HG02870 (cell line): Measurements from ENCODE around the gene MIOX.

Experiments
- ATAC-seq: cut with Tn5 transposase; IDR thresholded peaks from one replicate; pipeline ENCODE4 v1.9.1; 2021; ENCODE audit warnings: mild to moderate bottlenecking, moderate library complexity; ENCODE audit not compliant: unreplicated experiment

MIOX gene

DNA sequence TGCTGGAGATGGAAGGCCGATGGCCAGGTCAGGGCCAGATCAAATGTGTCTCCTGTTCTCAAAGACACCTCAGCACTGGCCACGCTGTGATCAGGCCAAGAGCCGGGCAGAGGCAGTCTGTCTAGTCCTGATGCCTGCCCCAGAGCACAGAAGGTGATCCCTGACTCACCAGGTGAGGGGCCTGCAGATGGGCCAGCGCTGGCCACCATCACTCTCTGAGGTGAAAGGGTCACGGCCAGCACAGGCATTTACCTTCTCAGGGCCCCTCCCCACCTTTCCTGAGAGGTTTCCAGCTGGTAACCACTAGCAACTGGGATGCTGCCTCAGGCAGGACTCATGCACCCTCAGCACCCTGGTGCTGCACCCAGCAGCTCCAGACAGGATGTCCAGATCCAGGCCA lies 14.7 kb upstream of the MIOX start:
- no peak for ATAC-seq

DNA sequence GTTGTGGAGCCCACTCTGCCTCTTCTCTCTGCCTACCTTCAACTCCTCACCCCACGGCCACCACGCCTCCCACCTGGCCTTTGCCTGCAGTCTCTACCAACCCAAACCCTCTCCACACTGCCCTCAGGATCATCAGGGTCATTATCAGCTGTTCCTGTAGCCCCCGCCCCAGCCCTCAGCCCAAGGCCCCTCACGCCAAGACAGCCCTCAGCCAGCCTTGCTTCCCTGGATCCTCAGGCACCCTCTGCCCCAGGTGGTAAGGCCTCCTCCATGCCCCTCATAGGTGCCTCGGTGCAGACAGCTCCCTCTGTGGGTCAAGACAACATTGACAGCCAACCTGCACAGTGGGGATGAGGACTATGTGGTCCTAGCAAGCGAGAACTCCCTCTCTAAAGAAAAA lies 13.6 kb upstream of the MIOX start:
- no peak for ATAC-seq

DNA sequence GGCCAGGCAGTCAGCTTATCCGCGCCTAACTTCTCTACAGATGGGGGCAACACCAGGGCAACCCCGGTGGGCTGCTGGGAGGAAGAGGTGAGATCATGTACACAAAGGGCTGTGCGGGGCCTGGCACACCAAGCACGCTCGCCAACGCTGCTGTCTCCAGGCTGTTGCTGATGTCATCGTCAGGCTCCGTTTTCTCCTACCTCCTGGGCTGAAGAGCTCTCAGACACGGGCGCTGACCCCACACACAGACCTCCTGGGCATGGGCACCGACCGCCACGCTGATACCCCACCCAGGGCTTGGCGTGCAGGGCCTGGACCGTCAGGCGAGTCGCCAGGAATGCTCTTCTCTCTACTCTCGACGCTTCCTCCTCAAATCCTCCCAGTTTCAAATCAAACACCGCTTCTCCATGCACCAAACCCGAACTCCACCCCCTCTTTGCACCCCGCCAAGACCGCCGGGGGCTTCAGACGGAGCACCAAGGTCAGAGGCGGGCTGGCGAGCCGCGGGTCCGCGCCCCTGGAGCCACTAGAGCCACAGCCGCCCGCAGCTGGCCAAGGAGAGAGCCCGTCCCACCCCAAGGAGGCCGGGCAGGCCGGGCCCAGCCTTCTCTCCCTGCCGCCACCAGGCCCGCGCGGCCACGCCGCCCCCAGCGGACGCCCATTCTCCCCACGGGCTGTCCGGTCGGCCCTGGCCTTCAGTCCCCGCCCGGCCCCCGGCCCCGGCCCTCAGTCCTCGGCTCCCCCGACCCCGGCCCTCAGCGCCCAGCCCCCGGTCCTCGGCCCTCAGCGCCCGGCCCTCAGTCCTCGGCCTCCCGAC lies 12.6 kb upstream of the MIOX start:
- peak; percentile 8 for ATAC-seq

DNA sequence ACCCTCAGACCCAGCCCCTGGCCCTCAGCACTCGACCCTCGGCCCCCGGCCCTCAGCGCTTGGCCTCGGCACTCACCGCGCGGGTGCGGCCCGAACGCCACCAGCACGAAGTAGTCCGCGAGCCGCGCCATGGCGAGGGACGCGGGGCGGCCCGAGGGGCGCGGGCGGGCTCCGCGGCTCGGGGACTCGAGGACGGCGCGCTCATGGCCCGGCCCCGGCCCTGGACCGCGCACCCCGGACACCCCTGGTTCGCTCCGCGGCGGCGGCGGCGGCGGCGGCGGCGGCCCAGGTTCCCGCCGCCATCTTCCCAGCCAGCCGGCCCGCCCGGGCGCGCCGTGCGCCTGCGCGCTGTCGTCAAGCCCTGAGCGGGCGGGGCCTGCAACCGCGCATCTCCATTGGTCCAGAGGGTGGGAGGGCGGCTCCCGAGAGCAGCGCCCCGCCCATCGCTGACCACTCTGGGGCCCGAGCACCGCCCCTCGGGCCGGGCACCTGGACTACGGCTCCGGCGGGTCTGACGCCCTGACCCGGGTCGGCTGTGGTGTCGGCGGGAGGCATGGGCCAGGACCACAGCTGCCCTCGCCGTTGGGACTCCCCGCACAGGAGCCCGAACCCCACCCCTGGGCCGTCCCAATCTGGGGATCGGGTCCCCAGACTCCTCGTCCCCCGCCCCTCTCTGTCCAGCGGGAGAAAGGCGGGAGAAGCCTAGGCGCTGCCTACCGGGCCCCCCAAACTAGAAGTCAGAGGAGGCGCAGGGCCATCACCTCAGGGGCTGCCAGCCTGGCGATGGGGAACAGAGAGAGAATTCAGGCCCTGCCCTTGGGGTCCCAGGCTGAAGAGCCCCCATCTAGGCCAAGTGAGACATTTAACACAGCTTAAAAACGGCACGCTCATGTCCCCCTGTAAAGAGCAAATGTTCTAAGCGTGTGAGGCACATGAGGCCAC lies 11.7 kb upstream of the MIOX start, which contains the start of gene SBF1:
SBF1 (minus strand) TSS at position 326 of the 942 bp plus-strand sequence; CDS start at position 131, 195 bp downstream.
- ATAC-seq = peak; percentile 58

DNA sequence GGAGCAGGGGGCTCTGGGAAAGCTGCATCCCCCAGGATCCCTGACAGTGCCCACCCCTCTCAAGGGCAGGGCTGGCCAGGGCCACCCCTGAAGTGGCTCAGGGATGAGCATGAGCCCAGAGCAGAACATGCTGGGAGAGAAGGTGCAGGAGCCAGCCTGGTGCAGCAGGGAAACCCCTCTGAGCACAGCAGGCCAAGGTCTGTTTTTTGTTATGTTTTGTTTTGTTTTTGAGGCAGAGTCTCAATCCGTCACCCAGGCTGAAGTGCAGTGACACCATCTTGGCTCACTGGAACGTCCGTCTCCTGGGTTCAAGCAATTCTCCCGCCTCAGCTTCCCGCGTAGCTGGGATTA lies 11.0 kb upstream of the MIOX start:
- no peak for ATAC-seq

DNA sequence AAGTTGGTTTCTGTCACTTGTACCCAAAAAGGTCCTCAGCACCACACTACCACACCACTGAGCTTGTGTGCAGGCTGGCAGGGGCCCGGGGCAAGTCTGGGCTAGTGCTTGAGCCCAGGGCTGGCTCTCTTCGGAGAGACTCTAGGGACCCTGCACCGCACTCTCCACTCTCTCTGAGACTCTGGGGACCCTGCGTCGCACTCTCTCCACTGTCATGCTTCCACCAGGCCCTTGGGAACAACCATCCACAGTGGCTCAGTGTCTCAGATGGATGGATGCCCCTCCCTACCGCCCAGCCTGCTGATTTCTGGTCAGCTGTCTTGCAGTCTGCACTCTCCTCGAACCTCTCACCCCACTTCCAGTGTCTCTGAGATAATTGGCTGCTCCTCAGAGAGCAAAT lies 9.8 kb upstream of the MIOX start:
- ATAC-seq = no peak

DNA sequence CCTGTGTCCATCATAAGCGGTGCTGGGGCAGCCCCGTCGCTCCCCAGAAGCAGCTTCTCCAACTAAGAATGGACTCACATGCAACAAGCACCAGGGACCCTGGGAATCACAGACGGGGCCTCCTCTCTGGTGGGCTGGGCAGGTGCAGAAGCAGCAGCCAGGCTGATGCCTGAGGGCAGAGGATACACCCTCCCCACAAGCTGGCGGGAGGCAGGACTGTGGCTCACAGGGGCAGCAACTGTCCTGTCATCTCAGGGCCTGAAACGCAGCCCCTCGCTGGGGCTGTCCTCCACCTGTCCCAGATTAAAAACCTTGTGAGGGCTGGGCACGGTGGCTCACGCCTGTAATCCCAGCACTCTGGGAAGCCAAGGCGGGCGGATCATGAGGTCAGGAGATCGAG lies 8.7 kb upstream of the MIOX start:
- ATAC-seq = no peak

DNA sequence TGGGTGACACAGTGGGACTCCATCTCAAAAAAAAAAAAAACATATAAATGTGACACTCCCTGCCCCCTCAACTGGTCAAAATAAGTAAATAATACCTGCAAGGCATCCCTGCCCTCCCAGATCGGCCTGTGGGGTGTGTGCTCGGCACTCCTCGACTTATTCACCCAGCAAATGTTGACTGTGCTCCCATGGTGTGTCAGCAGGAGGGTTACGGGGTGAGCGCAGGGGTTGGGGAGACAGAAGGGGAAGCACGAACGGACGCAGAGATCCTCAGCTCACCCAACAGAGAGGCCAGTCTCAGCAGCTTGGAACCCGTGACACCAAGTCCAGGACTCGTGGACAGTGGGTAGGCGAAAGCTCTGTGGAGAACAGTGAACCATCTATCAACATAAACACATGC lies 6.9 kb upstream of the MIOX start:
- no peak for ATAC-seq

DNA sequence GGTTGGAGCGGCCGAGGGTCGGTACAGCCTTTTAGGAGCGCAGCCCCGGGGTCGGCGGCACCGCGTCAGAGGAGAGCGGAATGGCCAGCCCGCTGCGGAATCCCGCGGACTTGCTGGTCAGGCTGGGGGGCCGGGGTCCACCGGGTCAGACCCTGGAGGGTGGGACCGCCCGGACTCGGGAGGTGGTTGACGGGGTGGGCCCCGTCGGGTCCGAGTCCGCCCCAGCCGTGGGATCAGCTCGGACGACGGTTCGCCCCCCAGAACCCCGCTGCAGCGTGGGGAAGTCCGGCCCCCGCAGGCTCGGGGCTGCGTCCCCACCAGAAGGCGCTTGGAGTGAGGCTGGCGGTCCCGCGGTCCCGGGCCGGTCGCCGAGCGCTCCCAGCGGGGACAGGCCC lies 5.6 kb upstream of the MIOX start:
- no peak for ATAC-seq

DNA sequence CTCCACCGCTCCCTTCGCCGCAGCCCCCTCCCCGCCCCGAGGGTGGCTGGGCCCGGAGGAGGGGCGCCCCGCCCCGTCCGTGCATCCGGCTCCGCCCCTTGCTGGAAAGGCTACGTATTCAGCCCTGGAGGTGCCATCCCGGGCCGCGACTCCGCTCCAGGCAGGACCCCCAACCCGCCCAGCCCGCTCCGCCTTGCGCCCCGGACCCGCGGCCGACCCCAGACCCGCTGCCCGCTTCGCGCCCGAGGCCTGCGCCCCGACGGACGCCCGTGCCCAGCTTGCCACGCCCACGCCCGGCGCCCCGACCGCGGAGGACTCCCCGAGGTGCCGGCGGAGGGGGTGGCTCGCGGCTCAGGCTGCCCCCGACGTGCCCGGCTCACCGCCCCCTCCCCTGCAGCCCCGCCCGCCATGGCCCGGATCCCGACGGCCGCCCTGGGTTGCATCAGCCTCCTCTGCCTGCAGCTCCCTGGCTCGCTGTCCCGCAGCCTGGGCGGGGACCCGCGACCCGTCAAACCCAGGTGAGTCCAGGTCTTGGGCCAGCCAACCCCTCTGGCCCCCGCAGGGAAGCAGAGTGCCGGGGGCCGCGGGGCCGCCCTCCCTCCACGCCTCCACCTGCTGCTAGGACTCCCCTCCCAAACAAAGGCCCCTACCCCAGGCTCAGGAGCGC lies 5.1 kb upstream of the MIOX start, which contains the start of gene ADM2:
ADM2 (plus strand) TSS at position 104 of the 667 bp plus-strand sequence; CDS start at position 409, 305 bp downstream.
- no peak for ATAC-seq

DNA sequence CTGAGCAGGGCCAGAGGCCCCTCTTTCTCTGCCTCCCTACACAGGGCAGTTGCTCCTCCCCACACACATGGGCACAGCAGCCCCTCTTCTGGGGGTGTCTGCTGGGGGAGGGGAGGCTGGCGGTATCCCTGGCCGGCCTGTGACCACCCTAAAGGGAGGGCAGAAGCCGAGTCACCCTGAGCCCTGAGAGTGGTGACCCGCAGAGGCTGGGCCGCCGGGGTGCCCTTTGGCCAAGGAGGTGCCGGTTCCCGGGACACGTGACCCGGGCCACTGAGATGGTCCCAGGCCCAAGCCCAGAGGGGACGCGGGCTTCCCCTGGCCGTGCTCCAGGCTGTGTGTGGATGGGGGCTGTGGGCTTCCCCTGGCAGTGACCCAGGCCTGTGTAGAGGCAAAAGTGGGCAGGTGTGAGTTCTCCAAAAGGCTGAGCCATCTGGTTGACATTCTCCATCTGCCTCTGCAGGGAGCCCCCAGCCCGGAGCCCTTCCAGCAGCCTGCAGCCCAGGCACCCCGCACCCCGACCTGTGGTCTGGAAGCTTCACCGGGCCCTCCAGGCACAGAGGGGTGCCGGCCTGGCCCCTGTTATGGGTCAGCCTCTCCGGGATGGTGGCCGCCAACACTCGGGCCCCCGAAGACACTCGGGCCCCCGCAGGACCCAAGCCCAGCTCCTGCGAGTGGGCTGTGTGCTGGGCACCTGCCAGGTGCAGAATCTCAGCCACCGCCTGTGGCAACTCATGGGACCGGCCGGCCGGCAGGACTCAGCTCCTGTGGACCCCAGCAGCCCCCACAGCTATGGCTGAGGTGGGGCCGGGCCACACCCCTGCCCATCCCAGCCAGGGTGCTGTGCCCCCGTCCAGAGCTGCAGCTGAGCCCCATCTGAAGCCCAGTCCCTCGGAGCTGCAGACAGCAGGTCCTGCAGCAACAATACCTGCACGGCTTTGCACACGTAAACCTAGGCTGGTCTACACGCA lies 4.3 kb upstream of the MIOX start:
- ATAC-seq = no peak

DNA sequence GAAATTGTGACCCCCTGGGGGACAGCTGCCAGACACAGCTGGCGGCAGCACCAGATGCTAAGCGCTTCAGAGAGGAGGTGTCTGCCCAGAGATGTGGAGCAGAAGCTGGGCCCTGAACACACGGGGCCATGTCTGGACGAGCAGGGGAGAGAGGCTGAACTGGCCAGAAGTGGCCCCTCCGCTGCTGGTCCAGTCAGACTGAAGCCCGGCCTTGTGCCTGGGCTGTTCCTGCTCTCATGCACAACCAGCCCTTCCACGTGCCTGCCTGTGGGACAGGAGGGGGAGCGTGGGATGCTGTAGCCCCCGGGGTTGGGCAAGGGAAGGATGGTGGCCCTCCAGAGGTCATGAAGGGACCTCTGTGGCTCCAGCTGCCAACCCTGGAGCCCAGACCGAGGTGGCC lies 3.6 kb upstream of the MIOX start:
- ATAC-seq = no peak

DNA sequence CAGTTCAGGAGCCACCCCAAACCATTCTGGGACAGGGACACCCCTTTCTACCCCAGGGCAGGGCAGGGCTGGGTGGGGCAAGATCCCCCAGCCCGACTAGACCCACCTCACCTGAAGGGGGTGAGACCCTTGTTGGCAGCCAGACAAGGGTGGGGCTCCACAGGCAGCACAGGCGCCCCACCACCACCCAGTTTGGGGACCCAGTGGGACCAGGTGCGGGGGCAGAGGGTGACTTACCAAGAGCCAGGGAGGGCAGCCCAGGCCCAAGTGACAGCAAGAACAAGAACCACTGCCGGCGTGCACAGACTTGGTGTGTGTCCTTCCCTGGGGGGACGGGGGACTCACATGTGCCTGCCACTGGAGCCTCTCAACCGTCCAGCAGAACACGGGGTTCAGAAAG lies 3.1 kb upstream of the MIOX start:
- ATAC-seq = no peak

DNA sequence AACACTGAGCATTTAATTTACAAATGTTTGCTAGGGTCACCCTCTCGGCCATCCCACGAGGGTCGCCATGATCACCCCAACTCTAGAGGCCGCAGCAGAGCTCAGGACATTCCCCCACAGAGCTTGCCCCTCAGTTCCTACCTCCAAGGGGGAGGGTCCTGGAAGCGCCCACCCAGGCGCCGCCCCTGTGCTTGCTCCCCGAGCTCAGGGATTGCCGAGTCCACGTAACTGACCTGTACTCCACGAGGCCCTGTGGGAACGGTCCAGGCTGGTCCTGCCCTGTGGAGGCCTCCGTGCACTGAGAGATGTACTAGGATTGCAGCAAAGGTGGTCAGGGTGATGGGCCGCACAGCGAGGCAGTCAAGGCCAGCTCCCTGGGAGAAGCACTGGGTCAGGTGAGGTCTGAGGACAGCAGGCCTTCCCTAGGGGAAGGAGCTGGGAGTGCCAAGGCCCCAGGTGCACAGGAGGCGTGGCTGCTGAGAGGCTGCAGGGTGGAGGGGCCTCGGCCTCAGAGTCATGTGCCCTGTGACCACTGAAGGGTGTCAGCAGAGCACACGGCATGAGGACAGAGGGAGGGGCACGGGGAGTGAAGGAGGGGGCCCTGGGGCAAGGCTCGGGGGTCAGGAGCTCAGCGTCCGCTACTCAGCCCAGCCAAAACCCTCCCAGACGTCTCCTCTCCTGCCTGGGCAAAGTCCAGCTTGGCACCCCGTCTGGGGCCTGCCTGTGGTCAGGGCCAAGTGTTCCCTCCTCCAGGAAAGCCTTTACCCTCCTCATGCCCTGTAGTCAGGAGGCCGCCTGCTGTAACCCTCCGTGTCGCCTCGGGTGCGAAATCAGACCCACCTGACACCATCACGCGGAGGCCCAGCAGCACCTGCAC lies 2.4 kb upstream of the MIOX start:
- ATAC-seq = no peak

DNA sequence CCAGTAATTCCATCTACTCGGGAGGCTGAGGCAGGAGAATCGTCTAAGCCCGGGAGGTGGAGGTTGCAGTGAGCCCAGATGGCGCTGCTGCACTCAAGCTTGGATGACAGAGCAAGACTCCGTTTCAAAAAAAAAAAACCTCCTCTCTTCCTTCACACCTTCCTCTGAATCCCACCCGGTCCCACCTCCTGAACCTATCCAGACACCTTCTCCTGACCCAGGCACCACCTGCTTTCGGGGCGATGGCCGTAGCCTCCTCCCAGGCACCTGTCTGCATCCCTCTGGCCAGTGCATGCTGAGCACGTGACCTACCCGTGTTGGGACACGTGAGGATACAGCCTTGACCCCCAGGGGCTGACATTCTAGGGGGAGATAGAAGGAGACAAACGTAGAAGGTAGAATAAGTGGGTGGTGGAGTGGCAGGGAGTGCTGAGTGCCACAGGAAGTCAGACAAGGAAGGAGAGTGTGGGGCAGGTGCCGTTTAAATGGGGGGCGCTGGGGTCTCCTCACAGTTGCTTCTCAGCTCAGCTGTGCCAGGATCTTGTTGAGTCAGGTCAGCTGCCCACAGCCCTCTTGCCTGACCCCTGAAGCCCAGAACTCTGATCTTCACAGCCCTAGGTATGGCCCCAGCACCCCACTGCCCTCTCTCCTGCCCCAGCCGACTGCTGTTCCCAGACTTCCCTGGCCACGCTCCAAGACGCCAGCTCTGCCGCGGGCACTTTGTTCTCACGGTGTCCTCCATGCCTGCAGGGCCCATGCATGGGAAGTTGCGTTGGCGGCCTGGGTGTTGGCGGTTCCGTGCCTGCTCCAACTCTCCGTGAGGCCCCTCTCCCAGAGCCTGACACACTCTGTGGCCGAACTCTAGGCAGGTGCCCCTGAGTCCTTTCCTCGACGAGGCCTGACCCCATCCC lies 1.2 kb upstream of the MIOX start:
- ATAC-seq = no peak

DNA sequence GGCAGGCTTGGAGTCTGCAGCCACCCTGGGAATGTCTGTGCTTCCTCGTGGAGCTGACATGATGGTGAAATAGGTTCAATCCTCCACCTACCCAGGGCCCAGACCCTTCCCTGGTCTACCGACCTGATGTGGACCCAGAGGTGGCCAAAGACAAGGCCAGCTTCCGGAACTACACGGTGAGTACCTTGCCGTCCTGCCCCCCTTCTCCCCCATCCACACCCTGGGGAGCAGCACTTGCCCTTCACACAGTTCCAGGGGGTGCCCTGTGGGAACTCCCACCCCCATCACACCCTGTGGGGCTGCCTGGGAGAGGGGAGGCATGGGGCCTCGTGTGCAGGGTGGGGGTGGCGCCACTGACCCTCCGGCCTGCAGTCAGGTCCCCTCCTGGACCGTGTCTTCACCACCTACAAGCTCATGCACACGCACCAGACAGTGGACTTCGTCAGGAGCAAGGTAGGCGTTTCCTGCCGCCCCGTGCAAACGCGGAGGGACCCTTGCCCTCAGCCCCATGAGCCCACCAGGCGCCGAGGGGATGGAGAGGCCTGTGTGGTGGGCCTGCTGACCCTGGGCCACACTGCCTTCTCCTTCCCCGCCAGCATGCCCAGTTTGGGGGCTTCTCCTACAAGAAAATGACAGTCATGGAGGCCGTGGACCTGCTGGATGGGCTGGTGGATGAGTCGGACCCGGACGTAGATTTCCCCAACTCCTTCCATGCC lies 789 bp downstream of the MIOX start:
- ATAC-seq = no peak

DNA sequence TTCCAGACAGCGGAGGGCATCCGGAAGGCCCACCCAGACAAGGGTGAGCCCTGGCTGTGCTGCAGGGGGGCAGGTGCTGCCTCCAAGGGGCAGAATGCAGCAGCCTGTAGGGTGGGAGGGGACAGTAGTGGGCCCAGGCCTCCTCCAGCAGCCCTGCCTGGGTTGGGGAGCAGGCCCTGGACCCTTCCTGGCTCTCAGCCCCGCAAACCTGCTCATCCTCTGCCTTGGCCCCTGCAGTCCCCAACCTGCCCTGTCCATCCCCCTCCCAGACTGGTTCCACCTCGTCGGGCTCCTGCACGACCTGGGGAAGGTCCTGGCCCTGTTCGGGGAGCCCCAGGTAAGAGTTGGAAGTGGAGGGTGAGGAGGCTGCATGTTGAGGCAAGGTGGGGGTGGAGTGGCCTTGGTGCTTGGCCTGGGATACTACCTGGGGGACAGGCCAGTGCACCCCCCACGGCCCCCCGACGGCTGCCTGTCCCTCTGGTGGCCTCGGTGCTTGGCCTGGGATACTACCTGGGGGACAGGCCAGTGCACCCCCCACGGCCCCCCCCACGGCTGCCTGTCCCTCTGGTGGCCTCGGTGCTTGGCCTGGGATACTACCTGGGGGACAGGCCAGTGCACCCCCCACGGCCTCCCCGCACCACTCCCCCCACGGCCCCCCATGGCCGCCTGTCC lies 1.5 kb downstream of the MIOX start:
- ATAC-seq = no peak
